ENCODE results near the gene DRG2. TPM values are rescaled to one million over a fixed set of nuclear protein-coding genes. Genes with fewer than 3 reads are reported as not detected.

Gene DRG2
- total and polyA plus RNA-seq, 9 of the 15 experiments (the other 6 are each of a cell fraction or from before 2014, with no cell fraction given): 6.6 to 36.7 (median 26.1) TPM

- TF ChIP-seq HDAC3 (IDR thresholded peaks at IDR 0.05; ENCODE audit: borderline replicate concordance, partially characterized antibody) (no peak), ADNP (tag; IDR thresholded peaks at IDR 0.05) (no peak), SAP30 (IDR thresholded peaks at IDR 0.05; ENCODE audit: borderline replicate concordance, insufficient read depth, low read depth, low read length, poor library complexity, severe bottlenecking) (no peak), CTCFL (IDR thresholded peaks at IDR 0.05; ENCODE audit: borderline replicate concordance, insufficient read depth, low read depth, low read length, poor library complexity, severe bottlenecking) (no peak), STAT5A (IDR thresholded peaks at IDR 0.05; ENCODE audit: borderline replicate concordance, low read length) (no peak), SFPQ (IDR thresholded peaks at IDR 0.05; ENCODE audit: low read depth, low read length) (no peak), ZFP1 (CRISPR knock-in tag; IDR thresholded peaks at IDR 0.05) (no peak), NEUROD1 (IDR thresholded peaks at IDR 0.05; ENCODE audit: borderline replicate concordance, low read depth, low read length, partially characterized antibody) (no peak), ZNF518B (CRISPR knock-in tag; IDR thresholded peaks at IDR 0.05) (no peak), ZNF444 (CRISPR knock-in tag; IDR thresholded peaks at IDR 0.05) (no peak), ETS2 (tag; IDR thresholded peaks at IDR 0.05; ENCODE audit: borderline replicate concordance, poor library complexity, severe bottlenecking) (no peak), ZNF589 (CRISPR knock-in tag; IDR thresholded peaks at IDR 0.05; ENCODE audit: low read depth) (no peak), BRD9 (IDR thresholded peaks at IDR 0.05; ENCODE audit: low read depth, partially characterized antibody) (no peak), HDAC1 (IDR thresholded peaks at IDR 0.05) (peak in 1 of 2 experiments; percentile 79; a peak in 1 of 4 replicates), POLR3A (IDR thresholded peaks at IDR 0.05; ENCODE audit: borderline replicate concordance, extremely low read depth, insufficient read depth, insufficient read length) (no peak)
These were observed 48.8 kb upstream of the DRG2 start, which contains the start of the genes ATPAF2 and GID4 (continued) for GRCh38 chr17:18038861-18039534.
